Suprapubic skin (tissue), 3 donors: Measurements from ENCODE around the gene HIVEP1.

ENCODE experiments used
- EP300 ChIP-seq: sonication (generic); formaldehyde crosslinking; IDR thresholded peaks from one replicate; pipeline ENCODE4 v1.6.1; 2017; ENCODE audit warnings: antibody characterized with exemption
- POLR2A ChIP-seq, 2 donors: fragments of 450-650 bp; IDR thresholded peaks; one replicate each; pipeline ENCODE4 v1.6.1; 2017; ENCODE audit warnings: antibody characterized with exemption in 2 of 2, mild to moderate bottlenecking in 2 of 2, moderate library complexity in 2 of 2
- TF ChIP-seq, protein P1 (sequence below), 2 donors: fragments of 200-600 bp in 1 of 2; fragments of 450-650 bp in 1 of 2; sonication (generic) in 1 of 2; IDR thresholded peaks; one replicate each; pipeline ENCODE4 v1.5.1; 2016 to 2019; ENCODE audit warnings: antibody characterized with exemption in 2 of 2, mild to moderate bottlenecking in 1 of 2, moderate library complexity in 1 of 2

DNA sequence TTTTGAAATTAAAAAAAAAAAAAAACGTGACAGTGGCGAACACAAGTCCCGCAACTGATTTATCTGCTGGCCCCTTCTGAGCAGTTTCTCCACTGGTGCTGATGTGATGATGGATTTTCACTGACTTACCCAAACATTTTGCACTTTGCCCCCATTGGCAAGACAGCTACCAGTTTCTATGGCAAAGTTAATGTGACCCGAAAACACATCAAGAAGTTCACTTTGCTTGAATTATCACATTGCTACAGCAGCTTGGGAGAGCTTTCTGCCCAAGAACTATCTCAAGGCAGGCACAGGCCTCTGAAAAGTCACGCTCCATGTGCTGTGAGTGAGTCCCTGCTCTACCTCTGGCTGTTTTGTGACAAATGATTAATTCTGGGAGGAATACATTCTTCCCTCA is 150.1 kb downstream of the HIVEP1 start:
- TF ChIP-seq, protein P1, sequence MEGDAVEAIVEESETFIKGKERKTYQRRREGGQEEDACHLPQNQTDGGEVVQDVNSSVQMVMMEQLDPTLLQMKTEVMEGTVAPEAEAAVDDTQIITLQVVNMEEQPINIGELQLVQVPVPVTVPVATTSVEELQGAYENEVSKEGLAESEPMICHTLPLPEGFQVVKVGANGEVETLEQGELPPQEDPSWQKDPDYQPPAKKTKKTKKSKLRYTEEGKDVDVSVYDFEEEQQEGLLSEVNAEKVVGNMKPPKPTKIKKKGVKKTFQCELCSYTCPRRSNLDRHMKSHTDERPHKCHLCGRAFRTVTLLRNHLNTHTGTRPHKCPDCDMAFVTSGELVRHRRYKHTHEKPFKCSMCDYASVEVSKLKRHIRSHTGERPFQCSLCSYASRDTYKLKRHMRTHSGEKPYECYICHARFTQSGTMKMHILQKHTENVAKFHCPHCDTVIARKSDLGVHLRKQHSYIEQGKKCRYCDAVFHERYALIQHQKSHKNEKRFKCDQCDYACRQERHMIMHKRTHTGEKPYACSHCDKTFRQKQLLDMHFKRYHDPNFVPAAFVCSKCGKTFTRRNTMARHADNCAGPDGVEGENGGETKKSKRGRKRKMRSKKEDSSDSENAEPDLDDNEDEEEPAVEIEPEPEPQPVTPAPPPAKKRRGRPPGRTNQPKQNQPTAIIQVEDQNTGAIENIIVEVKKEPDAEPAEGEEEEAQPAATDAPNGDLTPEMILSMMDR (IDR thresholded peaks at IDR 0.05): no peak
- TF ChIP-seq POLR2A (IDR thresholded peaks at IDR 0.05): no peak
- no peak for TF ChIP-seq EP300
